AG10803 (cell line): ENCODE measurements around the gene ZNF254.

Source experiments
- DNase-seq: peaks from one replicate; pipeline ENCODE4 v3.0.0; 2010; ENCODE audit warnings: low read depth
- H3K4me3 ChIP-seq: 2 replicates; pipeline ENCODE4 v1.5.1; 2011; ENCODE audit warnings: mild to moderate bottlenecking, low read length, control low read depth
- CTCF ChIP-seq: conservative IDR thresholded peaks from 2 replicates; pipeline ENCODE4 v1.5.1; 2011; ENCODE audit warnings: mild to moderate bottlenecking, low read length, control low read depth, inconsistent platforms

Gene ZNF254

GRCh38 chr19:24166055-24166454 is 79.1 kb downstream of the ZNF254 start:
- no peak for TF ChIP-seq CTCF
- no peak overlapping the region for H3K4me3 ChIP-seq
- DNase-seq: peak; percentile 15

- no peak for TF ChIP-seq CTCF
- DNase-seq: no peak
- H3K4me3 ChIP-seq: no peak overlapping the region
Observed at GRCh38 chr19:24173882-24174281, 86.9 kb downstream of the ZNF254 start.

- no peak overlapping the region for H3K4me3 ChIP-seq
- no peak for TF ChIP-seq CTCF
- no peak for DNase-seq
Observed at GRCh38 chr19:24177686-24178085, 90.7 kb downstream of the ZNF254 start.

- no peak for DNase-seq
- H3K4me3 ChIP-seq: no peak overlapping the region
- no peak for TF ChIP-seq CTCF
Observed at GRCh38 chr19:24178207-24178606, 91.2 kb downstream of the ZNF254 start.
